Left lung (tissue), 10 donors: Measurements from ENCODE around the gene ERBB4. TPM values are rescaled to one million over a fixed set of nuclear protein-coding genes. Genes with fewer than 3 reads are reported as not detected.

Source experiments
- ATAC-seq: fragments of 200-7000 bp; cut with Tn5 transposase; one replicate; pipeline ENCODE4 v1.9.1; 2020; ENCODE audit warnings: moderate library complexity
- DNase-seq, 4 donors: peaks; one replicate each; pipeline ENCODE4 v3.0.0-alpha.2; 2013 to 2020
- H3K27ac ChIP-seq, 2 donors: fragments of 200-600 bp; sonication (generic) in 1 of 2; one replicate each; pipeline versions ENCODE4 v1.5.0 to v1.8.0; 2020 to 2021
- H3K27me3 ChIP-seq, 2 donors: fragments of 200-600 bp; sonication (generic) in 1 of 2; one replicate each; pipeline versions ENCODE4 v1.5.0 to v1.8.0; 2020 to 2021
- H3K36me3 ChIP-seq, 2 donors: fragments of 200-600 bp; sonication (generic) in 1 of 2; one replicate each; pipeline versions ENCODE4 v1.5.0 to v1.8.0; 2020 to 2021
- H3K4me1 ChIP-seq, 2 donors: fragments of 200-600 bp; one replicate each; pipeline ENCODE4 v1.8.0; 2021
- H3K4me3 ChIP-seq, 2 donors: fragments of 200-600 bp; sonication (generic) in 1 of 2; one replicate each; pipeline versions ENCODE4 v1.5.0 to v1.8.0; 2020 to 2021; ENCODE audit warnings: mild to moderate bottlenecking in 1 of 2
- H3K9me3 ChIP-seq, 2 donors: fragments of 200-600 bp; sonication (generic) in 1 of 2; one replicate each; pipeline versions ENCODE4 v1.5.0 to v1.8.0; 2020 to 2021
- intact Hi-C, 2 donors: fragments of 100-400 bp; cut with DNase I; formaldehyde crosslinking; loops; one replicate each; pipeline versions ENCODE4 v1.11.2 to v1.14.2; 2022
- polyA plus RNA-seq, 6 donors: library from polyadenylated mRNA; unstranded; fragments of 120-200 nt; gene quantifications; one replicate each; pipeline ENCODE4 v1.2.1, GENCODE V29; 2013; ENCODE audit not compliant: insufficient read length in 6 of 6
- total RNA-seq, 2 donors: library from RNA; stranded (reverse); fragmentation: NEBNext Ultra II Directional; extraction: Animal tissue kit (Norgen Biotek cat#: 25700); gene quantifications; one replicate each; pipeline ENCODE4 v1.2.1, GENCODE V29; 2021
- TF ChIP-seq, protein P1 (sequence below), 2 donors: fragments of 200-600 bp; sonication (generic) in 1 of 2; IDR thresholded peaks; one replicate each; pipeline versions ENCODE4 v1.5.0 to v1.8.0; 2021; ENCODE audit warnings: antibody characterized with exemption in 2 of 2
- donor health status: DM: no; HTN: yes; CAD: no.
- donor health status: DM: no; HTN: no; CAD: no.

Gene ERBB4
- total and polyA plus RNA-seq, 8 donors = 0.89 to 16.0 (median 1.4) TPM

- no peak for DNase-seq
- intact Hi-C loops = no loop called here
- Histone ChIP-seq H3K36me3 (no peaks in the 10 kb centered on the region), H3K27ac (no peak overlapping the region), H3K27me3 (no peaks in the 10 kb centered on the region), H3K4me1 (no peaks in the 10 kb centered on the region), H3K4me3 (no peak overlapping the region), H3K9me3 (no peaks in the 10 kb centered on the region)
- TF ChIP-seq, protein P1, sequence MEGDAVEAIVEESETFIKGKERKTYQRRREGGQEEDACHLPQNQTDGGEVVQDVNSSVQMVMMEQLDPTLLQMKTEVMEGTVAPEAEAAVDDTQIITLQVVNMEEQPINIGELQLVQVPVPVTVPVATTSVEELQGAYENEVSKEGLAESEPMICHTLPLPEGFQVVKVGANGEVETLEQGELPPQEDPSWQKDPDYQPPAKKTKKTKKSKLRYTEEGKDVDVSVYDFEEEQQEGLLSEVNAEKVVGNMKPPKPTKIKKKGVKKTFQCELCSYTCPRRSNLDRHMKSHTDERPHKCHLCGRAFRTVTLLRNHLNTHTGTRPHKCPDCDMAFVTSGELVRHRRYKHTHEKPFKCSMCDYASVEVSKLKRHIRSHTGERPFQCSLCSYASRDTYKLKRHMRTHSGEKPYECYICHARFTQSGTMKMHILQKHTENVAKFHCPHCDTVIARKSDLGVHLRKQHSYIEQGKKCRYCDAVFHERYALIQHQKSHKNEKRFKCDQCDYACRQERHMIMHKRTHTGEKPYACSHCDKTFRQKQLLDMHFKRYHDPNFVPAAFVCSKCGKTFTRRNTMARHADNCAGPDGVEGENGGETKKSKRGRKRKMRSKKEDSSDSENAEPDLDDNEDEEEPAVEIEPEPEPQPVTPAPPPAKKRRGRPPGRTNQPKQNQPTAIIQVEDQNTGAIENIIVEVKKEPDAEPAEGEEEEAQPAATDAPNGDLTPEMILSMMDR (IDR thresholded peaks at IDR 0.05) = no peak
- ATAC-seq = no peak
Observed at GRCh38 chr2:211401328-211401727, 1137.3 kb downstream of the ERBB4 start.

DNA sequence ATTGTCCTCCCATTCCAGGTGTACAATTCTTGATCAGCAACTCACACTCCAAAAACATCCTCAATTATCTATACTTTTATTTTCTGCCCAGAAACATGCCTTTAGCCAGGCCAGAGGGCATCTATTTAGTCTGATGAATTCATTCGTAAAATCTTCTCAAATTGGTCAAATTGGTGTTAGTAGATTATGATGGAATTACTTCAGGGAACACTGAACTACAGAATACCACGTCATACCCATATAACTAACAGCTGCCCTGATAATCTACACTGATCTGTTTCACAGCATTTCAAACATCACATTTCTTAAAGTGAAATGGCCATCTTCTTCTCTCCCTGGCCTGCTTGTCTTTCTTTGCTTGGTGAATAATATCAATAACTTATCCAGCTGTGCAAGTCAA lies 1140.8 kb downstream of the ERBB4 start:
- ATAC-seq = no peak
- no peaks in the 10 kb centered on the region for H3K4me1 ChIP-seq
- no peaks in the 10 kb centered on the region for H3K27me3 ChIP-seq
- H3K36me3 ChIP-seq = no peaks in the 10 kb centered on the region
- no peak overlapping the region for H3K4me3 ChIP-seq
- no peaks in the 10 kb centered on the region for H3K9me3 ChIP-seq
- intact Hi-C loops = no loop called here
- no peak for DNase-seq
- TF ChIP-seq, protein P1 (IDR thresholded peaks at IDR 0.05) = no peak
- H3K27ac ChIP-seq = no peak overlapping the region

- intact Hi-C loops = no loop called here
- Histone ChIP-seq H3K9me3 (no peaks in the 10 kb centered on the region), H3K27me3 (no peaks in the 10 kb centered on the region), H3K4me3 (no peak overlapping the region), H3K4me1 (no peaks in the 10 kb centered on the region), H3K36me3 (no peaks in the 10 kb centered on the region), H3K27ac (no peak overlapping the region)
- TF ChIP-seq, protein P1 (IDR thresholded peaks at IDR 0.05) = no peak
- DNase-seq (no peak), ATAC-seq (no peak)
Observed at GRCh38 chr2:211396815-211397214, 1141.8 kb downstream of the ERBB4 start.

DNA sequence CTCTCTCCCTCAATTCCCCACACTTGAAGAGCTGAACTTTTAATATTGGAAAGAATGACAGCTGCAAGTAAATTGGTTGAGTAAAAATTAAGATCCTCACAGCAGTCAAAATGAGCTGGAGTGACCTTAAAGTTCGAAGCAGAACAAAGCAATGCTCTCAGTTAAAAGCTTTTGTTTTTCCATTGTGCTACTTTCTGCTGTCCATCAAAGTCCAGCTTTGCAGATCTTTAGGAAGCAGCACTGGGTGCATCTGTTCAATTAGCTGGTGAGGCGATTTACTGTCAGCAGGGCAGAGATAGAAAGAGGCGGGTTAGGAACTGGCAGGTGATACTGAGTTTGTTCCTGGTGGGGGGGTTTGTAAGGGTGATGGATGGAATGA lies 1147.4 kb downstream of the ERBB4 start:
- Histone ChIP-seq H3K4me3 (no peak overlapping the region), H3K36me3 (no peaks in the 10 kb centered on the region), H3K27me3 (no peaks in the 10 kb centered on the region), H3K4me1 (no peaks in the 10 kb centered on the region), H3K9me3 (no peaks in the 10 kb centered on the region), H3K27ac (no peak overlapping the region)
- TF ChIP-seq, protein P1 (IDR thresholded peaks at IDR 0.05) = no peak
- DNase-seq (no peak), ATAC-seq (no peak)
- intact Hi-C loops = no loop called here

DNA sequence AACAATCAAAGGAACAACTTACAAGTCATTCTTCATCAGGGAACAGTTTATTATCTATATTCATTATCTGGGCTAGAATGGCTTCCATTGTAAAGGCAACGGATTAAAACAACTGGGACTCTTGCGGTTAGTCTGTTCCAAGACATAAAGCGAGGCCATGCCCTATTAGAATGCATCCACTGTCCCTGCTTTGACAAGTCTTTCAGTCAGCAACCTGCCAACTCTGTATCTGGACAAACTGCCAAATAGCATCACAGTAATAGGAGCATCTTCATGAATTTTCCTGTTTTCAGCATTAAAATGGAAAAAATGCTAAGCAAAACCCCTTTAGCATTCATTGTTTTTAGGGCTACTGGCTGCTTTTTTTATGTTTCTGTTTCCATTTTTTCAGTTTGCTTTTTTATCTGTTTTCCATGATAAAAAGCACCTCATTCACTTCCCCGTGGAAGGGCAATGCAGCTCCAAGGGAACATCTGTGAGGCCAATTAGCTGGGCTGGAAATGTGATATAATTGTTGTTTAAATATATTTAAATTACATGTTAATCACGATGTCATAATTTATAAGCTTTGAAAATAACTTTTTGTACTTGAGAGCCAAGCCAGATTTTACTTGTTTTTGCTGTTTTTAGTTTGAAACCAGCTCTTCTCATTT lies 1147.9 kb downstream of the ERBB4 start:
- Histone ChIP-seq H3K4me1 (no peaks in the 10 kb centered on the region), H3K27ac (no peak overlapping the region), H3K36me3 (no peaks in the 10 kb centered on the region), H3K27me3 (no peaks in the 10 kb centered on the region), H3K4me3 (no peak overlapping the region), H3K9me3 (no peaks in the 10 kb centered on the region)
- ATAC-seq = no peak
- intact Hi-C loops = no loop called here
- no peak for DNase-seq
- TF ChIP-seq, protein P1 (IDR thresholded peaks at IDR 0.05) = no peak
